Measurements from ENCODE around the gene HOTAIR.
A peak's percentile ranks its signal among the peaks of the same experiment; 100 is the strongest.

Gene HOTAIR

GRCh38 chr12:53988541-53989226 is 13.9 kb upstream of the HOTAIR start:
- DNase-seq (ENCODE audit: low read depth): no peak

- no peak for DNase-seq (ENCODE audit: low read depth)
These were observed 13.1 kb upstream of the HOTAIR start for GRCh38 chr12:53987787-53988230.

- no peak for DNase-seq (ENCODE audit: low read depth)
These were observed 12.1 kb upstream of the HOTAIR start for GRCh38 chr12:53986686-53987483.

- DNase-seq (ENCODE audit: low read depth): no peak
These were observed 11.4 kb upstream of the HOTAIR start for GRCh38 chr12:53985994-53986685.

- DNase-seq (ENCODE audit: low read depth): no peak
These were observed 10.9 kb upstream of the HOTAIR start for GRCh38 chr12:53985692-53985993.

- peak; percentile 84 for DNase-seq (ENCODE audit: low read depth)
These were observed 10.3 kb upstream of the HOTAIR start, which contains the start of gene HOXC10 for GRCh38 chr12:53984901-53985691. Gene HOXC10 (plus strand): TSS chr12:53985146. CDS start chr12:53985260, 114 bp downstream.

- DNase-seq (ENCODE audit: low read depth): no peak
These were observed 9.3 kb upstream of the HOTAIR start for GRCh38 chr12:53983950-53984572.

- no peak for DNase-seq (ENCODE audit: low read depth)
These were observed 8.8 kb upstream of the HOTAIR start for GRCh38 chr12:53983568-53983949.

- DNase-seq (ENCODE audit: low read depth): no peak
These were observed 8.2 kb upstream of the HOTAIR start for GRCh38 chr12:53982648-53983567.

GRCh38 chr12:53981634-53982565 is 7.1 kb upstream of the HOTAIR start:
- DNase-seq (ENCODE audit: low read depth): no peak

GRCh38 chr12:53980802-53981496 is 6.2 kb upstream of the HOTAIR start:
- DNase-seq (ENCODE audit: low read depth): no peak

- DNase-seq (ENCODE audit: low read depth): no peak
These were observed 5.5 kb upstream of the HOTAIR start for GRCh38 chr12:53980104-53980801.

- DNase-seq (ENCODE audit: low read depth): no peak
These were observed 4.0 kb upstream of the HOTAIR start for GRCh38 chr12:53978477-53979356.

GRCh38 chr12:53977596-53978445 is 3.1 kb upstream of the HOTAIR start:
- no peak for DNase-seq (ENCODE audit: low read depth)

- no peak for DNase-seq (ENCODE audit: low read depth)
These were observed 2.3 kb upstream of the HOTAIR start for GRCh38 chr12:53976823-53977595.
